Retina (tissue), 1 donor: ENCODE data around the gene PSD2.

Source experiments
- DNase-seq: peaks from one replicate; pipeline ENCODE4 v3.0.0-alpha.2; 2016

The PSD2 gene

GRCh38 chr5:139814191-139814601 lies 18.6 kb downstream of the PSD2 start:
- no peak for DNase-seq

GRCh38 chr5:139814704-139815280 lies 19.2 kb downstream of the PSD2 start:
- no peak for DNase-seq

- no peak for DNase-seq
Observed at GRCh38 chr5:139816566-139816965, 21.0 kb downstream of the PSD2 start.

- DNase-seq = no peak
Observed at GRCh38 chr5:139817362-139817761, 21.8 kb downstream of the PSD2 start.

- DNase-seq = no peak
Observed at GRCh38 chr5:139817970-139818369, 22.4 kb downstream of the PSD2 start.

GRCh38 chr5:139820130-139820529 lies 24.5 kb downstream of the PSD2 start:
- DNase-seq = no peak

GRCh38 chr5:139820606-139821005 lies 25.0 kb downstream of the PSD2 start:
- no peak for DNase-seq

GRCh38 chr5:139821806-139822552 lies 26.4 kb downstream of the PSD2 start:
- DNase-seq = no peak

GRCh38 chr5:139822553-139823425 lies 27.2 kb downstream of the PSD2 start:
- no peak for DNase-seq

GRCh38 chr5:139823757-139824355 lies 28.2 kb downstream of the PSD2 start:
- DNase-seq = no peak

- no peak for DNase-seq
Observed at GRCh38 chr5:139825690-139826089, 30.1 kb downstream of the PSD2 start.

GRCh38 chr5:139828207-139828895 lies 32.7 kb downstream of the PSD2 start:
- no peak for DNase-seq

- DNase-seq = no peak
Observed at GRCh38 chr5:139829471-139829870, 33.9 kb downstream of the PSD2 start.

- no peak for DNase-seq
Observed at GRCh38 chr5:139831624-139832023, 36.0 kb downstream of the PSD2 start.

GRCh38 chr5:139833525-139833924 lies 37.9 kb downstream of the PSD2 start:
- no peak for DNase-seq

GRCh38 chr5:139835656-139836055 lies 40.0 kb downstream of the PSD2 start:
- DNase-seq = no peak

GRCh38 chr5:139836469-139837208 lies 41.0 kb downstream of the PSD2 start:
- no peak for DNase-seq

GRCh38 chr5:139837711-139838380 lies 42.2 kb downstream of the PSD2 start:
- no peak for DNase-seq

GRCh38 chr5:139838381-139839197 lies 43.0 kb downstream of the PSD2 start:
- DNase-seq = no peak

- no peak for DNase-seq
Observed at GRCh38 chr5:139839232-139839815, 43.7 kb downstream of the PSD2 start.
